PC-9 (cell line): ENCODE results near the gene CD274. TPM values are rescaled to one million over a fixed set of nuclear protein-coding genes. Genes with fewer than 3 reads are reported as not detected.
A peak's percentile ranks its signal among the peaks of the same experiment; 100 is the strongest.

Source experiments
- BruUV-seq: library from RNA; stranded (reverse); fragments of 400-500 nt; replicated peaks from 2 replicates; lab custom pipeline; 2021; lab: Mats Ljungman, UMichigan
- CTCF ChIA-PET: fragments of 300-600 bp; sonication (Branson Sonifier 250); formaldehyde crosslinking; loops from one replicate; lab custom pipeline; 2022; ENCODE audit warnings: antibody characterized with exemption; lab: Charles Lee
- POLR2A ChIA-PET: fragments of 300-600 bp; sonication (Branson Sonifier 250); formaldehyde crosslinking; loops from one replicate; lab custom pipeline; 2022; ENCODE audit warnings: antibody characterized with exemption; ENCODE audit not compliant: unreplicated experiment; lab: Charles Lee
- DNase-seq, 2 experiments: peaks; one replicate each; pipeline versions ENCODE4 v3.0.0 to v3.0.0-alpha.2; 2015 to 2022; ENCODE audit warnings: mixed read lengths in 1 of 2
- H2AFZ ChIP-seq: fragments of 200-600 bp; sonication (generic); 2 replicates; pipeline ENCODE4 v1.8.1; 2017; ENCODE audit warnings: antibody characterized with exemption
- H3F3A ChIP-seq: fragments of 200-600 bp; sonication (generic); 2 replicates; pipeline ENCODE4 v1.8.1; 2017; ENCODE audit warnings: antibody characterized with exemption, mild to moderate bottlenecking, low read depth; ENCODE audit not compliant: insufficient read depth
- H3K27ac ChIP-seq: fragments of 200-600 bp; sonication (generic); 2 replicates; pipeline ENCODE4 v1.6.1; 2016; ENCODE audit warnings: mixed run types
- H3K27me3 ChIP-seq: fragments of 200-600 bp; sonication (generic); 2 replicates; pipeline ENCODE4 v1.6.1; 2016; ENCODE audit warnings: low read depth, mixed run types; ENCODE audit not compliant: insufficient read depth
- H3K36me3 ChIP-seq: fragments of 200-600 bp; sonication (generic); 2 replicates; pipeline ENCODE4 v1.6.1; 2016; ENCODE audit warnings: low read depth, mixed run types
- H3K4me1 ChIP-seq: fragments of 200-600 bp; sonication (generic); replicated peaks from 2 replicates; pipeline ENCODE4 v1.6.1; 2016; ENCODE audit warnings: mixed run types; ENCODE audit not compliant: insufficient read depth
- H3K4me2 ChIP-seq: fragments of 200-600 bp; sonication (generic); 2 replicates; pipeline ENCODE4 v1.6.1; 2017; ENCODE audit warnings: mixed run types
- H3K4me3 ChIP-seq: fragments of 200-600 bp; sonication (generic); 2 replicates; pipeline ENCODE4 v1.6.1; 2016; ENCODE audit warnings: mixed run types
- H3K79me2 ChIP-seq: fragments of 200-600 bp; sonication (generic); 2 replicates; pipeline ENCODE4 v1.6.1; 2017; ENCODE audit warnings: low read depth, mixed run types
- H3K9me2 ChIP-seq: fragments of 200-600 bp; sonication (generic); 2 replicates; pipeline ENCODE4 v1.8.1; 2017; ENCODE audit warnings: mild to moderate bottlenecking; ENCODE audit not compliant: insufficient read depth
- H3K9me3 ChIP-seq: fragments of 200-600 bp; sonication (generic); 2 replicates; pipeline ENCODE4 v1.8.1; 2016; ENCODE audit warnings: low read depth; ENCODE audit not compliant: insufficient read depth
- H4K20me1 ChIP-seq: fragments of 200-600 bp; sonication (generic); 2 replicates; pipeline ENCODE4 v1.8.1; 2017; ENCODE audit not compliant: insufficient read depth
- EZH2 ChIP-seq: fragments of 200-600 bp; sonication (generic); IDR thresholded peaks from 2 replicates; pipeline ENCODE4 v1.8.0; 2017; ENCODE audit warnings: antibody characterized with exemption, low read depth
- intact Hi-C: fragments of 100-400 bp; cut with micrococcal nuclease; formaldehyde crosslinking; loops from one replicate; pipeline ENCODE4 v1.10.0; 2022; ENCODE audit not compliant: unreplicated experiment
- total RNA-seq: library from RNA; stranded (reverse); gene quantifications from 2 replicates; pipeline ENCODE4 v1.2.3, GENCODE V29; 2021
- TF ChIP-seq, protein P1 (sequence below): fragments of 200-600 bp; sonication (generic); conservative IDR thresholded peaks from 2 replicates; pipeline ENCODE4 v1.6.1; 2017; ENCODE audit warnings: mixed run types, antibody characterized with exemption, mild to moderate bottlenecking, moderate library complexity

The CD274 gene
- total RNA-seq, 1 experiment from 2014 or later, result 4.4 TPM

DNA sequence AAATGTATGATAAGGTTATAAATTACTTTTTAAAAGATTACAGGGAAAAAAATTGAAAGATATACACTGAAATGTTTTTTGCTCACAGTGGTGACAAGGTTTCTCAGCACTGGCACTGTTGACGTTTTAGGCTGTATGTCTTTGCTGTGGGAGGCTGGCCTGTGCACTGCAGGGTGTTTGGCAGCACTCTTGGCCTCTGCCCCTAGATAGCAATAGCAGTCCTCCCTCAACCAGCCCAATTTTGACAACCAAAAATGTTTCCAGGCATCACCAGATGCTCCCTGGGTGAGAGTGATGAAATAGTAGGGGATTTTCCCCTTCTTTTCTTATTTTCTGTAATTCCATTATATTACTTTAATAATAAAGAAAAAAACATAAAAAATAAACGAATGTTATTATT, 3.3 kb downstream of the CD274 start:
- Histone ChIP-seq H3F3A (peaks cover 25% of the 10 kb centered on the region), H3K9me3 (no peaks in the 10 kb centered on the region), H2AFZ (no peak overlapping the region), H3K4me3 (no peak overlapping the region), H3K27me3 (no peaks in the 10 kb centered on the region), H3K27ac (peak overlapping the region; percentile 90), H3K4me2 (peak overlapping the region; percentile 51), H4K20me1 (no peaks in the 10 kb centered on the region), H3K4me1 (peaks cover 58% of the 10 kb centered on the region), H3K36me3 (0 out of 2 replicates have a peak, but pooled peaks cover 11% of the 10 kb centered on the region), H3K9me2 (no peaks in the 10 kb centered on the region), H3K79me2 (peaks cover 51% of the 10 kb centered on the region)
- ChIA-PET CTCF (no interaction called here), POLR2A (no interaction called here)
- TF ChIP-seq, protein P1, sequence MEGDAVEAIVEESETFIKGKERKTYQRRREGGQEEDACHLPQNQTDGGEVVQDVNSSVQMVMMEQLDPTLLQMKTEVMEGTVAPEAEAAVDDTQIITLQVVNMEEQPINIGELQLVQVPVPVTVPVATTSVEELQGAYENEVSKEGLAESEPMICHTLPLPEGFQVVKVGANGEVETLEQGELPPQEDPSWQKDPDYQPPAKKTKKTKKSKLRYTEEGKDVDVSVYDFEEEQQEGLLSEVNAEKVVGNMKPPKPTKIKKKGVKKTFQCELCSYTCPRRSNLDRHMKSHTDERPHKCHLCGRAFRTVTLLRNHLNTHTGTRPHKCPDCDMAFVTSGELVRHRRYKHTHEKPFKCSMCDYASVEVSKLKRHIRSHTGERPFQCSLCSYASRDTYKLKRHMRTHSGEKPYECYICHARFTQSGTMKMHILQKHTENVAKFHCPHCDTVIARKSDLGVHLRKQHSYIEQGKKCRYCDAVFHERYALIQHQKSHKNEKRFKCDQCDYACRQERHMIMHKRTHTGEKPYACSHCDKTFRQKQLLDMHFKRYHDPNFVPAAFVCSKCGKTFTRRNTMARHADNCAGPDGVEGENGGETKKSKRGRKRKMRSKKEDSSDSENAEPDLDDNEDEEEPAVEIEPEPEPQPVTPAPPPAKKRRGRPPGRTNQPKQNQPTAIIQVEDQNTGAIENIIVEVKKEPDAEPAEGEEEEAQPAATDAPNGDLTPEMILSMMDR, result no peak
- TF ChIP-seq EZH2, result no peak
- no TSS peak for BruUV-seq
- no peak for DNase-seq
- intact Hi-C loops, result loop anchor here (5.0 kb wide), 1 partner anchor 264 kb away; no protein-coding TSS in a partner anchor

DNA sequence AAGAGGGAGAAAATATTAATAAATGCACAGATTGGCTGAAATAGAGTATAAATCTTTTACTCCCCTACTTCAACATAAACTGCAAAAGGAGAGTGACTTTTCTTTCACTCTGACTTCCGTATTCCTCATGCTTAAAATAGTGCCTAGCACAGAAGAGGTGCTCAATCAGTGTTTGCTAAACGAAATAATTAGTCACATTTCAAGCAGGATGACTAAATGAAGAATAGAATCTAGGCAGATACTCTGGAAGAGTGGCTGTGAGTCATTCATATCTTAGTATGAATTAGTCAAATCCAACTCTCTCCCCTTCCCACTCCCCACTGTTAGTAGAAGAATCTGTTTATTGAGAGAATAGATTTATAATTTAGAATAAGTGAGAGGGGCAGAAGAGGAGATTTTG, 4.8 kb downstream of the CD274 start:
- H3K36me3 ChIP-seq, result 0 out of 2 replicates have a peak, but pooled peaks cover 11% of the 10 kb centered on the region
- peaks cover 51% of the 10 kb centered on the region for H3K79me2 ChIP-seq
- peak in 1 of 2 experiments; percentile 79 for DNase-seq
- no peaks in the 10 kb centered on the region for H3K9me2 ChIP-seq
- peaks cover 53% of the 10 kb centered on the region for H3K4me1 ChIP-seq
- H4K20me1 ChIP-seq, result no peaks in the 10 kb centered on the region
- H3F3A ChIP-seq, result peaks cover 15% of the 10 kb centered on the region
- no peaks in the 10 kb centered on the region for H3K27me3 ChIP-seq
- POLR2A ChIA-PET, result no interaction called here
- CTCF ChIA-PET, result interaction anchor here (0.5 kb wide), 1 partner anchor 708 kb away, joined by 4 read pairs; no protein-coding TSS in a partner anchor
- intact Hi-C loops, result no loop called here
- H3K4me3 ChIP-seq, result peak overlapping the region; percentile 40
- BruUV-seq, result no TSS peak
- TF ChIP-seq, protein P1, result no peak
- TF ChIP-seq EZH2, result no peak
- peak overlapping the region; percentile 90 for H3K27ac ChIP-seq
- peak overlapping the region; percentile 74 for H3K4me2 ChIP-seq
- no peaks in the 10 kb centered on the region for H3K9me3 ChIP-seq
- peak overlapping the region; percentile 55; the same call in 1 of the 2 replicates for H2AFZ ChIP-seq

DNA sequence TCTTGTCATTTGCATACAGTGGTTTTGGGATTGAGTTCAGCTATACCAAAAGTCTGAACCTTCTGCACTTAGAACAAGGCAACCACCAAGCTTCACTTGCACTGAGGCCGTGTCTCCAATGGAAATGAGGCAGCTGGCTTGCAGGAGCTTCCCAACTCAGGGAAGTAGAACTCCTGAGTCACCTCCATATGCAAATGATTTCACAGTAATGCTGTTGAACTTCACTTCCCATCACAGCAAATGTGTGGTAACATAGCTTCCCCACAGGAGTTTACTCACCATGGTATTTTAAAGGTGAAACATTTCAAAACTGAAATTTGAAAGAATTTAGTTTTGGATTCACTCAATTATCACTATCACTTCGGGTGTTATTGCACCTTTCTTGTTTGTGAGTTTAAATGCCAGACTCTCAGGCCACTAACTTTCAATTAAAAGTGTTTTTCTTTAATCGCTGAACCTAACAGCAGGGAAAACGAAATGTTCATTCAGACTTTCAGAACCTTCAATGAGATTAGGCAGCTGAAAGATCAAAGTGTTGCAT, 9.0 kb downstream of the CD274 start:
- peaks cover 20% of the 10 kb centered on the region; the same call in 1 of the 2 replicates for H3K79me2 ChIP-seq
- peaks cover 19% of the 10 kb centered on the region for H3K4me1 ChIP-seq
- intact Hi-C loops, result no loop called here
- no peaks in the 10 kb centered on the region for H3K9me3 ChIP-seq
- POLR2A ChIA-PET, result no interaction called here
- BruUV-seq, result no TSS peak
- no peak overlapping the region for H3K4me3 ChIP-seq
- no peaks in the 10 kb centered on the region for H4K20me1 ChIP-seq
- CTCF ChIA-PET, result no interaction called here
- H3K27ac ChIP-seq, result 0 out of 2 replicates have a peak overlapping the region, but pooled peaks have one; percentile 6
- TF ChIP-seq, protein P1, result no peak
- TF ChIP-seq EZH2, result no peak
- DNase-seq, result no peak
- no peak overlapping the region for H2AFZ ChIP-seq
- no peaks in the 10 kb centered on the region for H3K9me2 ChIP-seq
- H3K27me3 ChIP-seq, result no peaks in the 10 kb centered on the region
- peaks cover 12% of the 10 kb centered on the region for H3F3A ChIP-seq
- H3K36me3 ChIP-seq, result 0 out of 2 replicates have a peak, but pooled peaks cover 11% of the 10 kb centered on the region
- no peak overlapping the region for H3K4me2 ChIP-seq
